Measurements from ENCODE around the gene SPO11. TPM values are rescaled to one million over a fixed set of nuclear protein-coding genes. Genes with fewer than 3 reads are reported as not detected.

Gene SPO11
- total RNA-seq, 1 donor from 2014 or later, result not detected

DNA sequence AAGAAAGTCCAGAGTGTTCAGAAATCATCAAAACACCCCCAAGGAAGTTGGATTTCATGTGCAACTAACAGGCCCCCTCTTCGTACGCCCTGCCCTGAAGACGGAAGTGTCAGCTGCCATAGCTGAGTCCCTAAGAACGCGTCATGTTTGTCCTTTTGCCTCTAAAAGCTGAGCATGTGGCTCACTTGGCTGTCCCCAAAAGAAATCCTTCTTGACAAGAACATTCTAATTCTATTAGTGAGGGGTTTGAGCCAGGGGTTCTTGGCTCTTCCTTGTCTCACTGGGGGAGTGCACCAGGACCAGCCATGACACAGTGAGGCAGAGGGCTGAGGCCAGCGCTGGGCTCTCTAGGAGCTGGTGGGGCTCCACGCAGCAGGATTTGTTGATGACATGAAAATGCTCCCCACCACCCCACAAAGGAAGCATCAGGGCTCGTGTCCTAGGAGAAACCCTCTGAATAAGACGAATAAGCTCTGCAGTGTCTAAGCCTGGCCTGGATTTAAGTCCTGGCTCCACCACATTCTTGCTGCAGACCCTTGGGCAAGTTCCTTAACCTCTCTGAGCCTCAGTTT is 20.0 kb upstream of the SPO11 start:
- no peak for DNase-seq (ENCODE audit: low read depth)

DNA sequence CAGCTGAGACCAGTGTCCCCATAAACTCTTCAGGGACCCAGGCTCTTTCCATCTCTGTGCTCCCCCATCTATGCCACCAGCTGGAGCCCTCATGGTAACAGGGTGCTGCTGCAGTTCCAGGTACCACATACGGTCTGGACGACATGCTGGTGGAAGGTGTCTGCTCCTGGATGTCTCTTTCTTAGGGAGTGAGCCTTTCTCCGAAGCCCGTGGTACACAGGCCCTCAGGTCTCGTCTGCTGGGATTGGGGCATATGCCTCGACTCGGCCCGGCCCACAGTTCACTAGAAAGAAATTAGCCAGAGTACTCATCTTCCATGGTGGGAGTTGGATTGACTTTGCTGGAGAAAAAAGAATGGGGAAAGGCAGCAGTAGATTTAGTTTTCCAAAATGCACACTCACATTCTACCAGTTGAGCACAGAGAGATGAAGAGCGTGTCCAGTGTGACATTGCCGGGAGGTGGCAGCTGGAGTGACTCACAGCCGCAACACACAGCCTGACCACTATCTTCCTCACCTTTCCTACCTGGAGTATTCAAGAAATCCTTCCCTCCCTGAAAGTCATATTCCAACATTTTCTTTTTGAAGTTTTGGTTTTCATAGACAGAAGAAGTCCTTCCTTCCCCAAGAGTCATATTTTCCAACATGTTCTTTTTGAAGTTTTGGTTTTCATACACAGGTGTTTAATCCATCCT is 18.6 kb upstream of the SPO11 start:
- DNase-seq (ENCODE audit: low read depth), result no peak

DNA sequence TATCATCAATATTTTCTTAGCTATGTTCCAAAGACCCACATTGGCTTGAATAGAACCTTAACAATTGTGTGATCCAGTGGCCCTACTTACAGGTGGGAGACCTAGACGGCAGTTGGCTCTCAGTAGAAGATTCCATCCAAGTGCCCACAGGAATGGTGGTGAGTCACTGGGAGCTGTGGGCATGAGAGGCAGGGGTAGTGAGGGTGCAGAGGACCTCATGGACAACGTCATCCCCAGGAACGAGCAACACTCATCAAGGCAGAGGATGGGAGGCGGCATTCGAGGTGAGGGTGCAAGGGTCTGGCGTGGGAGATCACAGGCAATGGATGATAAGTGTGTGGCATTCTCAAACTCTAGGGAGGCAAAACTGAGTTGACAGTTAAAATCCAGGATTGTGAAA is 17.5 kb upstream of the SPO11 start:
- no peak for DNase-seq (ENCODE audit: low read depth)

DNA sequence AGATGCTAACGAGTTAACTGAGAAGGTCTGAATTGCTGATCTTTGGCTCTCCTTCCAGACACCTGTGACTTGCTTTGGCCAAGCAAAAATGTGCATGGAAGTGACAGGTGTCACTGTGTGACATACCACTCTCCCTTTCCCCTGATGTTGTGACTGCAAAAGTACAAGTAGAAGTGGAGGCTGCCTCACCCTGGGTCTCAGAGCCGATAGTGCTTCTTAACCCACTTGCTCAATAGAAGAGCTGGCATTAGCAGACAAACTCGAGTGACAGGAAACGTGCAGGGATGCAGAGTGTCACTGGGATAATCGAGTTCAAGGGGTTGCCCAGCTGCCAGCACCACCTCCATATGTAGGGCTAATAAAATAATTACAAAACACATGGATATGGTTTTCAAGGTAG is 16.4 kb upstream of the SPO11 start:
- DNase-seq (ENCODE audit: low read depth), result no peak

DNA sequence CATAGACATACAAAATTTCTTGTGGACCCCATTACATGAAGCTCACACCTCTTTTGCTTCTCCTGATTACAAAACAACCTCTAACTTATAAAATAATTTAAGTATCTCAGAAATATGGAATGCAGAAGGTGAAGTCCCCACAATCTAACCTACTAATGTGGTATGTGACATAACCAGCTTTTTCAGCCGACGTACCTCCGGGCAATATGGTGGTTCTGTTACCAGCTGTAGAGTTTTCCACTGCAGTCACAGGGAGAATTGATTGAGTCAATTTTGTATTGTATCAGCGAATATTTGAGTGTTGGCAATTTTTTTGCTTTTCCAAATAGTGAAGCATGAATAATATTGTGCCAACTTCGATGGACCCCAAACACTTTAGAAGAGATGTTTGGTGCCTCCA is 15.7 kb upstream of the SPO11 start:
- DNase-seq (ENCODE audit: low read depth), result no peak

DNA sequence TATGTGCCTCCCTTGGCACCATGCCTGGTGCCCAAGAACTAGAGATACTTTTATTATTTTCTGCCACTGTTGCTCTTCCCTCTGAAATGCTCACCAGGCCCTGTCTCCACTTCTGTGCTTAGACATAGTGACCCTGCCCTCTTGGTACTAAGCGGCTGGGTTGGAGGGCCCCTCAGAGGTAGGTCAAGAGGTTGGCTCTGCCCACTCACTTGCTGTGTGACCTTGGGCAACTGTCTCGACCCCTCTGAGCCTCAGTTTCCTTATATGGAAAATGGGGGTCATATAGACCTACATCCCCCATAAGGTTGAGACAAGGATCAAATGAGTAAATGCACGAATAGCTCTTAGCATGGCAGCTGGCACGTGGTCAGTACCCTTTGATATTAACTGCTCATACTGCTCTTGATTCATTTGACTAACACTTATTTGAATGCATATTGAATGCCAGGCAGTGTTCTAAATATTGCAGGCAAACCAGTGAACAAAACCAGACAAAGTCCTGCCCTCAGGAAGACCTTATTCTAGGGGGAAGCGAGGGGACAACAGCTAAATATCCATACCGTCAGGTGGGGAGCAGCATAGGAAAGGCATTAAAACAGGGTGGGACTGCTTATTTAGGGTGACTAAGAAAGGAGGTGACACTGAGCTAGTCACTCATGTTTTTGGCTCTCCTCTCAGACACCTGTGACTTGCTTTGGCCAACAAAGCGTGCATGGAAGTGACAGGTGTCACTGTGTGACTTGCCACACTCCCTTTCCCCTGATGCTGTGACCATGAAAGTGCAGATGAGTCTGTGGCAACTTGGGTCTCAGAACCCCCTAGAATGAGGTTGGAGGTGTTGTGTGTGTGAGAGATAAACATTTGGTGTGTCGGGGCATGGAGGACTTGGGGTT is 14.3 kb upstream of the SPO11 start:
- no peak for DNase-seq (ENCODE audit: low read depth)

DNA sequence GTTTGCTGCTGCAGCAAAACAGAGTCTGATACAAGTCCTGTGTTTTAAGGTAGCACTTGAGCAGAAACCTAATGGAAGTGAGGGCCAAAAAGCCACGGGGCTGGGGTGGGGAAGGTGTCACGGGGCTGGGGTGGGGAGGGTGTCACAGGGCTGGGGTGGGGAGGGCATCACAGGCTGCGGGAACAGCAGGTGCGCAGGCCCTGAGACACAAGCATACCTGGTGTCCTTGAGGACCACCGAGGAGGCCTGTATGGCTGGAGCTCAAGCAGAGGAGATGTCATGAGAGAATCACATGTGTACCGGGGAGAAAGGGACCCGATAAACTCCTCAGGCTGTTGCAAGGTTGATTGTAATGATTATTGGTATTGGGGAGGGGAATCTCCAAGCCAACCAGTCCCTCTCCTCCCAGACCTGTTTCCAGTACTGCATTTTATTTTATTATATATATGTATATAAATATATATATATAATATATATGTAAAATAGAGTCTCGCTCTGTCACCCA is 13.6 kb upstream of the SPO11 start:
- DNase-seq (ENCODE audit: low read depth), result no peak

DNA sequence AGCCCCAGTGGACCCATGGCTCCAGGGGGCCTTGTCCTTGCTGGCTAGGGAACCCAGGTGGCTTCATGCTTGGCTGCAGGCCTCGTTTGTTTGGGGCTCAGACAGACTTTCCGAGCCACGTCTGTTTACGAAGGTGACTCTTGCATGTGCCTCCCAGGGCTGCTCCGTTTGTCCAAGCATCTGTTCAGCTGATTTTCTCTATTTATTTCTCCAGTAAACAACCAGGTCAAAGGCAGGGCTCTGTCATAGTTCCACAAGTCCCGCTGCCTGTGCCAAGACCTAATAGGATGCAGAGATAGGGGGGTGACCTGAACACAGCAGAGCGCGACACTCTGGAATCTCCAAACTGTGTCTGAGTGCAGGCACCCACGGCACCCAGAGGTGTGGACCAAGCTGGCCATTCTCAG is 12.8 kb upstream of the SPO11 start:
- DNase-seq (ENCODE audit: low read depth), result no peak

DNA sequence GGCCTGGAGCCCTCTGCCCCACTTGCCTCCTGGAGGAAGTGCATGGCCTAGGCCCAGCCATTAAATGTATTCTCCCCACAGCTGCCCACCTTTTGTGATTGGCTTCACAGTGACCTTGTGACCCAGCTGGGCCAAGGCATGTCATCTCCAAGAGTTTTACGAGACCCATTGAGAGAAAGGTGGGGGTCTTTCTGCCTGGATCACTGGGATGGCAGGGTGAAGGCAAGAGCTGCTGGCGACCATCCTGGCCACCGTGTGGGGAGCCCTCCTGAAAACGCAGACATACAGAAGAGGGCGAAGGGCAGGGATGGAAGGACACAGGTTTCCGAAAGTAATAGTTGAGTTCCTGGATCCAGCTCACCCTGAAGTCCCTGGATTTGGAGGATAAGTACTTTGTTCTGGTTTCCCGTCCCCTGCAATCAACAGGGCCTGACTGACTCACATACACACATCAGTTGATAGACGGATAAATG is 12.3 kb upstream of the SPO11 start:
- DNase-seq (ENCODE audit: low read depth), result no peak

DNA sequence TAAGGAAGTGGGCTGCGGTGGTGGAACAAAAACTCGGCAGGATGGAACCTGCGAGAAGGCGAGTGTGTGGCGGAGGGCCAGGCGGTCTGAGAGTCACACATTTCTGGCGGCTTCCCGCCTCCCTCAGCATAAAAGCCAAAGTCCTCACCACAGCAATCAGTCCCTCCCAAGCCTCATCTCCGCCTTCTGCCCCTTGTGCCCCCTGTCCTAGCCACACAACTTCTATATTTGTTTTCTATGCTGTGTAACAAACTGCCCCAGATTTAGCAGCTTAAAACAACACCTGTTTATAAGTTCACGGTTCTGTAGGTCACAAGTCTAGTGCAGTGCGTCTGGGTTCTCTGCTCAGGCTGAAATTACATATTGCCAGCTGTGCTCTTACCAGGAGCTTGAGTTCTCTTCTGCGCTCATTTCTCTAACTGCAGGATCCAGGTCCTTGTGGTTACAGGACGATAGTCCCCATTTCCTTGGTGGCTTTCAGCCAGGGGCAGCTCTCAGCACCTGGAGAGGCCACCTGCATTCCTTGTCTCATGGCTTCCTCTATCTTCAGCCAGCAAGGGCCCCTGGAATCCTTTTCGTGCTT is 11.7 kb upstream of the SPO11 start:
- DNase-seq (ENCODE audit: low read depth), result no peak

DNA sequence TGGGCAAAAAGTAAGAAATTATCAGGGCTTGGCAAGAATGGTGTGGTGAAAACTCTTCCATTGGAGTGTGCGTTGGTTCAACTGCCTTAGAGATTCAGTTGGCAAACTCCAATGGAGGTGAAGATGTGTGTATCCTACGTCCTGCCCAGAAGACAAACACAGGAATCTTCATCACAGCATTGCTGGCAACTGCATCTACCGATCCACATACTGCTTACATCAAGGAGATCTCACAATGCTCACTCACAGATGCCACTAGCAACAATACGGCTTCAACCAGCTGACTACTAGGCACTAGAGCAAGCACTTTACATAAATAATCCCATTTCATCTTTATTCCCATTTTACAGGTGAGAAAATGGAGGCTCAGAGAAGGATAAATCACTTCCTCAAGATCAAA is 10.0 kb upstream of the SPO11 start:
- DNase-seq (ENCODE audit: low read depth), result no peak

DNA sequence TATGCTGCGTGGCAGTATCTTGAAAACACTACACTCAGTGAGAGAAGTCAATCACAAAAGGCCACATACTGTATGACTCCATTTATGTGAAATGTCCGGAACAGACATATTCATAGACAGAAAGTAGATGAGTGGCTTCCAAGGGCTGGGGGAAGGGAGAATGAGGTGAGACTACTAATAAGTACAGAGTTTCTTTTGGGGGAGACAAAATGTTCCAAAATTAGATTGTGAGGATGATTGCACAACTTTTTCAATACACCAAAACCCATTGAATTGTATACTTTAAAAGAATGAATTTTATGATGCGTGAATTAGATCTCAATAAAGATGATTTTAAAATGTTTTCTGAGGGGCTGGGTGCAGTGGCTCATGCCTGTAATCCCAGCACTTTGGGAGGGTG is 9.2 kb upstream of the SPO11 start:
- no peak for DNase-seq (ENCODE audit: low read depth)

DNA sequence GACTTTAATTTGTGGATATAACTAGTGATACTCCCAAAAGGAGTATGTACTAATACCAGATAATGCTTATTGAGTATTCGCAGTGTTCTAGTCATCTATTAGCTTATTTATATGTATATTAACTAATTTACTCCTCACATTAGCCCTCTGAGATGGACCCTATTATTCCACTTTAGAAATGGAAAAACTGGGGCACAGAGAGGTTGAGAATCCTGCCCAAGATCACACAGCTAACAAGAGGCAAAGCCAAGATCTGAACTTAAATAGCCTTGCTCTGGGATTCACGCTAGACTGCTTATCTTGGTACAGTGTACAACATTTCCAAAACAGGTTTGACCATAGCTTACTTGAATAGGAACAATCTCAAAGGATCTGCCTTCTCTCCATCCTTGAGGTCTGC is 8.5 kb upstream of the SPO11 start:
- DNase-seq (ENCODE audit: low read depth), result no peak

DNA sequence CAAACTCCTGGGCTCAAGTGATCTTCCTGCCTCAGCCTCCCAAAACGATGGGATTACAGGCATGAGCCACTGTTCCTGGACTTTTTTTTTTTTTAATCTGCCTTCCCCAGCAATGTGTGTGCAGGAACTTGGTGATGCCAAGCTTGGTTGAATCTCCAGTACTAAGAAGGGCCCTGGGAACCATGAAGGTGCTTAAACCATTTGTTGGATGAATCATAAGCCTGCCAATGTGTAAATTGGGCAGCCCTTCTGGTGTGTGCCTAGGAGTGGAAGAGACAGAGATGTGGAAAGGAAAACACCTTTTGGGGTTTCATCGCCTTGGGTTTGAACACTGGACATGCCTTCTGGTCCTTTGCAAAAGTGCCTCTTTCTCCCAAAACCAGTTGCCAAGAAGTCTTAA is 7.1 kb upstream of the SPO11 start:
- DNase-seq (ENCODE audit: low read depth), result no peak

DNA sequence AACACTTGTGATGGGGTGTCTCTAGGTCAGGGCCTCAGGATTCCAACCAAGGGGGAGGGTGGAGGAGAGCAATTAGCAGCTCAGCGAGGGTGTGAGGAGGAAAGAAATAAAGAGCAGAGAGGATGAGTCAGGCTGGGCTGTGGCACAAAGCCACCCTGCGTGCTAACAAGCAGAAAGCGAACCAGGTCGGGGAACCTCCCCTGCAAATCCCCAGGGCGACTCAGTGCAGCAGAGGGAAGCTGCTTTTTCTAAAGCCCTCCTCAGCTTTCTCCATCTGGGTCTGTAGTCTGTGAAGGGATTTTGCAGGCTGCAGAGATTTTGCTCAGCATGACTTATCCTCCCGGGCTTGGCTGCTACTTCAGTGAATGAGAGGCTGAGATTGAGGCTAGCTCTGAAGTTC is 6.6 kb upstream of the SPO11 start:
- DNase-seq (ENCODE audit: low read depth), result peak; percentile 29

DNA sequence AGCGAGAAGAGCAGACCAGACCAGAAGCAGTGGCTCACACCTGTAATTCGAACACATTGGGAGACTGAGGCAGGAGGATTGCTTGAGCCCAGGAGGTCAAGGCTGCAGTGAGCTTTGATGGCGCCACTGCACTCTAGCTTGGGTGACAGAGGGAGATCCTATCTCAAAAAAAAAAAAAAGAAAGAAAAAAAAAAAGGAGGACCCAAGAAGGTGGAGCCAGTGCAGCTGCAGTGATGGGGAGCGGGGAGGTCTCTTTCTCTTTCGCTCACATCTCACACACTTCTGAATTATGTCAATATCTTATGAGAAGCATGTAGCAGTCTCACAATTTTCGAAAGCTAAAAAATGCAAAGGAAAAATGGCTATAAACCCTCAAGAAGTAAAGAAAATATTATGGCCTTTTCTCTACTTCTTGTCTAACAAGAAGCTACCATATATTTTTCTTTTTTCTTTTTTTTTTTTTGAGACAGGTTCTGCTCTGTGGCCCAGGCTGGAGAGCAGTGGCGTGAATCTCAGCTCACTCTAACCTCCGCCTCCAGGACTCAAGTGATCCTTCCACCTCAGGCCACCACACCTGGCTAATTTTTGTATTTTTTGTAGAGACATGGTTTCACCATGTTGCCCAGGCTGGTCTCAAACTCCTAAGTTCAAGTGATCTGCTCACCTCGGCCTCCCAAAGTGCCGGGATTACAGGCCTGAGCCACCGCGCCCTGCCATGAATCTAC is 3.8 kb upstream of the SPO11 start:
- DNase-seq (ENCODE audit: low read depth), result no peak

DNA sequence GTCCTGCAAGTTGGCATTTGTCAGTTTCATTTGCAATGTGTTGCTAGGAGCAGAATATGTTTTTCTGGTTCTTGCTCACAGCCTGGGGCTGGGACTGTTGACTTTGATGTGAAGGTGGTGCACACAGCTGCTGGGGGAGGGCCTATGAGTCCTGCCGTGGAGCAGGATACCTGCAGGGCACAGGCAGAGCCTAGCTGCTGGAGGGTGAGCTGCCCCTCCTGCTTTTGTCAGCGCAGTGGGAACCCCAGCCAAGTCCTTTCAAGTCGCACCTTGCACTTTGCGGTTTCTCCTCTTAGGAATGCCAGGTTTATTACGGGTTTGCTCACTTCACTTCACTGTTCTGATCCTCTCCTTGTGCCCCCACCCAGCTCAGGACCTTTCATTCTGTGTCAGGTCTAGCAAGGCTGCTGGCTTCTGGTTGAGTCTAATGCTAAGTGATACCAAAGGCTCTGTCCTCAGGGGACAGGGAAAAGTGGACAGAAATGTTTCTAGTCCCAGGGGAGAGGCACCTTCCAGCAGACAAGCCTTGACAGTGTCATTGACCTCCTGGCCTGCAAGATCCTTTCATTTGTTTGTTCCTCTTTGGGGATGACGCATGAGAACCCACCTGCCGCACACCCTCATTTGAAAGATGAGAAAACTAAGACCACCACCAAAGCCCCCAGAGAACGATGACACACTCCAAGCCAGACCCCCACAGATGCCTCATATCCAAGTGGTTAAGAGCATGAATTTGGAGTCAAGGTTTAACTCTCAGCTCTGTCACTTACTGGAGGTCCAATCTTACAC is 2.7 kb upstream of the SPO11 start:
- DNase-seq (ENCODE audit: low read depth), result no peak

DNA sequence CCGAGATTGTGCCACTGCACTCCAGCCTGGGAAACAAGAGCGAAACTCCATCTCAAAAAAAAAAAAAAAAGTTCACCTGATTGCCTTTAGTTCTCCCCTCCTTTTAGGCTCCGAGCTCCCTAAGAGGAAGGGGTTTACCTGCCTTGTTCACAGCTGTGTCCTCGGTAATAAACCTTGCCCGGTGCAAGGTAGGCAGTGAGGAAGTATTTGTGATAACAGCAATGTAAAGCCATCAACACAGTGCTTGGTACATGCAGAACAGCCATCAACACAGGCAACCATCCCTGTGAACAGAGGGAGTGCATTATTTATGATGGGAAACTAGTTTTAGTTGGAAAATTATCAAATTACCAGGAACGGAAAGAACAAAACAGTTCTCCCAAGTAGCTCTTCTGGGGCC is 1.8 kb upstream of the SPO11 start:
- no peak for DNase-seq (ENCODE audit: low read depth)

DNA sequence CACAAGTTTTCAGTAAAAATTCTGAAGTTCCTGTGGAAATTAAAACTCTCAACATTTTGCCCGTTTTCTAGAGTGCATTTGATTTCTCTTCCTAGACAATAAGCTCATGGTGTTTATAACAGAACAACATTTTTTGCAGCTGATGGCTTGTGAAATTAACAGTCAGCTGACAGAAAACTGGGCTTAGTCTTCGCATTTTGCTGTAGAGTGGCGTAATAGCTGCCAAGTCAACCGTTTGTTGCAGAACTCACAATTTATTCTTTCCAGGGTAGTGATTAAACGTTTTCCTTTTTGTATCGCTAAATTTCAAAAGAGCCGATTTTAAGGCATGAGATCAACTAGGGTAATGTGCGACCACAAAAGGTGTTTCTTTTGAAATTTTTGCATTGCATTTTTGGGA is 1.4 kb downstream of the SPO11 start:
- DNase-seq (ENCODE audit: low read depth), result peak; percentile 13
